Effector memory CD8-positive, alpha-beta T cell (primary cell): ENCODE data around the gene XPNPEP3.
A peak's percentile ranks its signal among the peaks of the same experiment; 100 is the strongest.
"Not testable (repeated sequence)": the region's sequence is repeated elsewhere in the genome, so short reads cannot be mapped to it uniquely, and the experiment has no call there.

Experiments used
- ATAC-seq: fragments of 150-1000 bp; cut with Tn5 transposase; replicated peaks from 2 replicates; pipeline ENCODE4 v1.10.0; 2021; ENCODE audit warnings: mild to moderate bottlenecking, moderate library complexity
- DNase-seq, 3 experiments: peaks; one replicate each; pipeline ENCODE4 v3.0.0; 2021
- H3K27ac Mint-ChIP-seq, 2 donors: one replicate each; pipeline ENCODE4 v1.8.0; 2022; ENCODE audit warnings: mild to moderate bottlenecking in 2 of 2, mixed read lengths in 2 of 2, moderate library complexity in 2 of 2
- H3K27me3 Mint-ChIP-seq, 2 donors: one replicate each; pipeline ENCODE4 v1.8.0; 2022; ENCODE audit warnings: mixed read lengths in 2 of 2
- H3K36me3 Mint-ChIP-seq: one replicate; pipeline ENCODE4 v1.8.0; 2022; ENCODE audit warnings: mild to moderate bottlenecking, moderate library complexity, mixed read lengths; ENCODE audit not compliant: insufficient read depth
- H3K4me1 Mint-ChIP-seq, 2 donors: one replicate each; pipeline ENCODE4 v1.8.0; 2022; ENCODE audit warnings: low read depth in 2 of 2, mixed read lengths in 2 of 2
- H3K4me3 Mint-ChIP-seq, 2 donors: one replicate each; pipeline ENCODE4 v1.8.0; 2022; ENCODE audit warnings: mild to moderate bottlenecking in 2 of 2, mixed read lengths in 2 of 2, moderate library complexity in 2 of 2
- H3K9me3 Mint-ChIP-seq, 2 donors: one replicate each; pipeline ENCODE4 v1.8.0; 2022; ENCODE audit warnings: mixed read lengths in 2 of 2
- total RNA-seq, 9 experiments: gene quantifications; one replicate each; lab custom pipeline; 2026; lab: John Stamatoyannopoulos, UW

XPNPEP3 gene
- 16.1 to 29.0 (median 19.7) reads per million in 9 experiments for total RNA-seq

DNA sequence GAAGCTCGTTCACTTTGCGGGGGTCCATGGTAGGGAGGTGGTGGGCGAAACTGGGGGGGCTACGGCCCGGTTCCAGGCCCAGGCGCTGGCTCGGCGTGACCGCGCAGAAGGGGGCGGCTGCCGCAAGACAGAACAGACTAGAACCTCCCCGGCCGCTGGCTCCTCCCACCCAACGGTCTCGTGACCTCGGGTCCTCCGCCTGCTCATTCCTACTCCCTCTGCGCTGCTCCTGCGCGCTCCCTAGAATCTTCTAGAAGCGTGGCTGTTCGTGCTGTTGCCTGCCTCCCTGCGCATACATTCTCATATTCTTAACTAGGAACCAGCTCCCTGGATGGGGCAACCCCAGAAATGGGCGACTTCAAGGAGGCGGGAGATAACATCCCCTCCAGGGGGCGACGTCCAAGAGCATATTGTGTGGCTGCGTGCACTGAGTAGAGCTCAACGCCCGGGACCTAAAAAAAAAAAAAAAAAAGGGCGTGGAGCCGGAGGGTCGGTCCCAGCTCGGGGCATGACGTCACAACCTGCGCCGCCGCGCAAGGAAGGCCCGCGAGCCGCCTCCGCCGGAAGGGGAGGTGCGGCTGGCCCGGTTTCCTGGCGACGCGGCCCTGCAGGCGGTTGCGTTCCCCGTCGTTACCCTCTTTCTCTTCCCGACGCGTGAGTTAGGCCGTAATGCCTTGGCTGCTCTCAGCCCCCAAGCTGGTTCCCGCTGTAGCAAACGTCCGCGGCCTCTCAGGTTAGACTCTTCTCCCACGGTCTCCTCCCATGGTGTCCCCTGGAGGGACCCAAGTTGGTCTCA, at the start of gene XPNPEP3, which contains the start of gene ST13:
XPNPEP3 (plus strand) TSS at position 636 of the 796 bp plus-strand sequence; CDS start at position 670, 34 bp downstream.
ST13 (minus strand) TSS at position 127 of the 796 bp plus-strand sequence; CDS start at position 28, 99 bp downstream.
- Mint-ChIP-seq H3K9me3 (no peaks in the 10 kb centered on the region), H3K27me3 (no peaks in the 10 kb centered on the region), H3K27ac (peak within 1 kb of the TSS; percentile 97 to 100), H3K4me3 (peak within 1 kb of the TSS; percentile 92 to 96), H3K36me3 (peaks cover 27% of the 10 kb centered on the region), H3K4me1 (peaks cover 24 to 39% of the 10 kb centered on the region in 2 donors)
- peak; percentile 97 to 98 (median 97) for DNase-seq
- peak; percentile 87 for ATAC-seq

DNA sequence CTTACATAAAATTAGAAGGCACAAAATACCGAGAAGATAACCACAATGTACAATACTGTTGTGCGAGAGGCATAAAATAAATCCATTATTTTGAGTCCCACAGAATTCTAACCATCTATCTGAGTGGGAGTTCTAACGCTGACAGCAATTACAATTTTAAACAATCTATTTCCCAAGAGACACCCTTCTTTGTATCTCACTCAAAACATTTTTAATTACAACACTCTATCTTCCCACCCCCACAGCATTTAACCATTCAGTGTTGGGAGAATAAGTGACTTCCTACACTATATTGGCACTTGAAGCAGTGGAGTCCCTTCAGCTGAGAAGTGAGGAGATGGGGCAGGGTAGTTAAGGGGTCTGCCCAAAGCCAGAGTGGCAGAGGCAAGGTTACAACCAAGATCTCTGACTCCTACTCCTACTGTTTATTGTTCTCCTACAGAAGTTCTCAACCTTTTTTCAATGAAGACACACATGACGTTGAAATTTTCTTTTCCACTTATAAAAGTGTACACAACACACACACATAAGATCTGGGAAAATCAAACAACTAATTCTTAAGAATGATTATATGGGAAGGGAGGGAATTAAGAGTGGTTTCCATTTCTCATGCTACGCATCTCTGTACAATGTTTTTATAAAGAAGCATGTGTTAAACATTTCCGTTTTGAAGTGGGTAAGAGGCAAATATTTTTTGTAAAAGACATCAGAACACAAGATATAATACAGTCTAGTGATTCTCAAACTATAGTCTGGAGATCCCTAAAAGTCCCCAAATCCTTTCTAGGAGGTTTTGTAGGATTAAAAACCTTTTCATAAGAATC, 48.7 kb upstream of the XPNPEP3 start:
- Mint-ChIP-seq H3K4me3 (no peak overlapping the region), H3K27ac (peak overlapping the region in 1 of 2 donors; percentile 53), H3K9me3 (no peaks in the 10 kb centered on the region), H3K36me3 (peaks cover 7% of the 10 kb centered on the region), H3K27me3 (no peaks in the 10 kb centered on the region), H3K4me1 (peaks cover 13 to 23% of the 10 kb centered on the region in 2 donors)
- ATAC-seq (no peak), DNase-seq (no peak)

DNA sequence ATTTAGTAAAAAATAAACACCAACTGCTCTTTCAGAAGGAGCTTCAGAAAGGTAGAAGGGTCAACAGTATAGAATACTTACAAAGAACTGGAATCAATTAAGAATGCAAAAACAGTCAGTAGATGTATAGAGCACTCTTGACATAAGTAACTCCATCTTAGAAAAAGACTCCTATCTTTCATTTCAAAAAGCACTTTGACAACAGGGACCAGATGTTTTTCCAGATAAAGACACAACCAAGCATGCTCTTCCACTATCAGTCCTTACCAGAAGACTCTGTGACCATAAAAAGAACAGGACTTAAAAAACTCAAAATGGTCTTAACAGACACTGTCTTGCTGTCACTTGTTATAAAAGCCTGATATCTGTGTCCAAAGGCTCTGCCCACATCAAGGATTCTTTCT, 43.0 kb upstream of the XPNPEP3 start:
- H3K4me3 Mint-ChIP-seq = no peak overlapping the region
- no peak for ATAC-seq
- no peaks in the 10 kb centered on the region for H3K27me3 Mint-ChIP-seq
- no peak for DNase-seq
- H3K27ac Mint-ChIP-seq = no peak overlapping the region
- no peaks in the 10 kb centered on the region for H3K9me3 Mint-ChIP-seq
- H3K4me1 Mint-ChIP-seq = peaks cover 25 to 27% of the 10 kb centered on the region in 2 donors
- H3K36me3 Mint-ChIP-seq = peaks cover 12% of the 10 kb centered on the region

DNA sequence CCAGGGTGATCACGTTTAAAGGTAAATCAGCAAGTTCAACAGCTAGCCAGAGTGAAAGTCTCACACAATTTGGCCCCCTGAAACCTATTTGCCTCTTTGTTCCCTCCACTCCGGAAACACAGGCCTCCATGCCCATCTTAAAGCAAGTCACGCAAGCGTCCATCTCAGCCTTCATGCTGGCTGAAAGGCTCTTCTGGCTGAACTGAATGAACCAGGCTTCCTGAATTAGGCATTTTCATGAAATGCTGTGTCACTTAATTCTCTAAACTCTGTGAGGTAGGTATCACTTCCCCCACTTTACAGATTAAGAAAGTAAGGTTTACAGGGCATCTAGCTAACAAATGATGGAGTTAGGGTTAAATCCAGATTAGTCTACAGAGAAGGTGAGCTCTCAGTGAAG, 39.2 kb upstream of the XPNPEP3 start:
- DNase-seq (no peak), ATAC-seq (no peak)
- Mint-ChIP-seq H3K4me3 (peak overlapping the region; percentile 90 to 95), H3K27me3 (no peaks in the 10 kb centered on the region), H3K36me3 (peaks cover 9% of the 10 kb centered on the region), H3K9me3 (no peaks in the 10 kb centered on the region), H3K4me1 (peaks cover 25 to 27% of the 10 kb centered on the region in 2 donors), H3K27ac (peak overlapping the region; percentile 75 to 95)

DNA sequence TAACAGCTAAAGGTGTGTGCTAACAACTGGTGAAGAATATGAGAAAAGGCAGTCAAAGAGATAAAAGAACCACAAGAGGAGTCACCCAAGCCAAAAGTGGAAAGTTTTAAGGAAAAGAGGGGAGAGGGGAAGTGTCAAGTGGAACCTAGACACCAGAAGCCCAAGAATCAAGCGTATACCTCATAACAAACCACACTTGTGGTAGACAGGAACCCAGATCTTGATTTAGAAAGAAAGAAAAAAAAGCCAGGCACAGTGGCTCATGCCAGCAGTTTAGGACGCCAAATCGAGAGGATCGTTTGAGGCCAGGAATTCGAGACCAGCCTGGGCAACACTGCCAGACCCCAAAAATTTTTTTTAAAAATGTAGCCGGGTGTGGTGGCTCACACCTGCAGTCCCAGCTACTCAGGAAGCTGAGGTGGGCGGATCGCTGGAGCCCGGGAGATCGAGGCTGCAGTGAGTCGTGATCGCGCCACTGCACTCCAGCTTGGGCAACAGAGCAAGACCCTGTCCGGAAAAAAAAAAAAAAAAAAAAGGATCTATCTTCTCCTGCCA, 38.7 kb upstream of the XPNPEP3 start:
- peak; percentile 23 for ATAC-seq

DNA sequence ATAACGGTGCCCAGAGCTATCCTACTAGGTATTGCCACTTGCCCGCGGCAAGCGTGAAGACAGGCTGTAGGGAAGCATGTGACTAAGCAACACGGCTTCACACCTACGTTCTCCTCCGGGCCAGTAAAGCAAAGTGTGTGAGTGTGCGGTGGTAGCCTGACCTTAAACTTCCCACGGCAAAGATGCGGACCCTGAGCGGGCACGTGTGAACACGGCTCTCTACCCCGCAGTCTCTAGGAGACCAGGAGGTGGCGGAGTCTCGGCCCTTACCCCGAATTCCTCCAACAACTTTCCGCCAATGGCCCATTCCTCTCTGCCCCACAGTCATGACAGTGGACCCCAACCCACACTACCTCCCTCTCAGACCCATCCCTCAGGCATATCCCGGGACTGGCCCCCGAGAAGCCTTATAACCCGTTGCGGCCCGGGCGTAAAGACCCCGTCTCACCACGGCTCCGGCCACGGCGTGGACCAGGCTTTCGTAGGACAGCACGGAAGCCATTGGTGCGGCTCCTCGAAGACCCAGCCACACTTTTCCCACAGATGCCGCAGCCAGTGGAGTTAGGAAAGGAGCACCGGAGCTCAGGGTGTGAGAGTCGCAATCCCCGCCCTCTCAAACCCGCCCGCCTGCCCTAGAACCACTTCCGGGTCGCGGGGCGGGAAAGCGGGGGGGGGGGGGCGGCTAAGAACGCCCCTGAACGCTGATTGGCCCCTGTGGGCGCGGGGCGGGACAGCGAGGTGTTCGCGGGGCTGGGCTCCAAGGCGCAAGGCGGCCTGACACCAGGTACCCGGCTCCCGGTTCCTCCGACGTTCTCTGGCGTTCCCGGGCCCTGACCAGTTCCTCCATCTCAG, 38.0 kb upstream of the XPNPEP3 start, which contains the start of gene SLC25A17:
SLC25A17 (minus strand) TSS at position 600 of the 852 bp plus-strand sequence; CDS start at position 502, 98 bp downstream.
- no peaks in the 10 kb centered on the region for H3K9me3 Mint-ChIP-seq
- H3K4me1 Mint-ChIP-seq = peaks cover 23 to 27% of the 10 kb centered on the region in 2 donors
- peak within 1 kb of the TSS; percentile 75 to 95 for H3K27ac Mint-ChIP-seq
- peak; percentile 78 to 84 (median 79) for DNase-seq
- peak; percentile 82 for ATAC-seq
- H3K4me3 Mint-ChIP-seq = peak within 1 kb of the TSS; percentile 90 to 95
- H3K27me3 Mint-ChIP-seq = no peaks in the 10 kb centered on the region
- H3K36me3 Mint-ChIP-seq = peaks cover 5% of the 10 kb centered on the region

More for the DNA sequence above, 38.7 kb upstream of the XPNPEP3 start:
- Mint-ChIP-seq H3K36me3 (peaks cover 5% of the 10 kb centered on the region), H3K4me3 (peak overlapping the region; percentile 90 to 95), H3K4me1 (peaks cover 23 to 27% of the 10 kb centered on the region in 2 donors), H3K27me3 (no peaks in the 10 kb centered on the region), H3K9me3 (no peaks in the 10 kb centered on the region), H3K27ac (peak overlapping the region; percentile 75 to 95)
- peak; percentile 3 to 16 (median 5) for DNase-seq

DNA sequence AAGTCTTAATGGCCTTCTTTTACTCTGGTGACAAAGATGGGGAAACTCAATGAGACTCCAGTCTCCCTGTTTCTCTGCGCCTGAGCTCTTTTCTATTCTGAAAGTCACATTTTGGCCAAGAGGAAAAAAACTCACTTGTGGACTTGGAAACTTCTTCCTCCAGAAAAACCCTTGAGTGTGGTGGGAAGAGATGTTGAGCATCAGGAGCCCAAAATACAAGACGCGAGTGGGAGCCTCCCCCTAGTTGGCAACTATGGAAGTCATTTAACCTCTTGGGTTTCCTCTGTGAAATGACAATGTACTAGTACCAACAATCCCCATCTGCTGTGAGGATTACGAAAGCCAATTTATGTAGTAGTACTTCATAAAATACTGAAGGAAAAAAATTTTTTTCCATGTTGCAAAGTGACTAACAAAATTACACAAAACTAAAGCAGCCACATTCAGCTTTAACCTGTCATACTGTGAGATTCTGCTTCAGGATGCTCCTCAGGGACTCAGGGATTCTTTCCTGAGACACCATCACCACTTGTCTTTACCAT, 37.3 kb upstream of the XPNPEP3 start:
- no peaks in the 10 kb centered on the region for H3K9me3 Mint-ChIP-seq
- H3K4me1 Mint-ChIP-seq = peaks cover 23 to 27% of the 10 kb centered on the region in 2 donors
- H3K36me3 Mint-ChIP-seq = peaks cover 11% of the 10 kb centered on the region
- peak overlapping the region; percentile 90 to 95 for H3K4me3 Mint-ChIP-seq
- no peak for ATAC-seq
- H3K27ac Mint-ChIP-seq = peak overlapping the region; percentile 75 to 95
- H3K27me3 Mint-ChIP-seq = no peaks in the 10 kb centered on the region
- no peak for DNase-seq

DNA sequence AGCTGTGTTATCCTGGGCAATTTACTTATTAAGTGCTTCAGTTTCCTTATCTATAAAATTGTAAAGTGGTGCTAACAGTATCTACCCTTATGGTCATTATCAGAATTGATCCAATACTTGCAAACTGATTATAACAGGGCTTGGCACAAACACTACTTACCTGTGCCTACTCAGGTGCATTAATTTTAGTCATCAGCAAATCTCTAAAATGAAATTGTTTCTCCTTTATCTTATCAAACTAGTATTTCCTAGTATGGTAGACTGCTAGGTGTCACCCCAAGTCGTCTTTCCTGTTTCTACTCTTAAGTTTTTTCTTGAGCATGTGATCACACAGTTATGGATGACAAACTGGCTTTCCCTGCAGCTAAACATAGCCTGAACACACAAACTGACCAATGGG, 33.5 kb upstream of the XPNPEP3 start:
- peaks cover 27% of the 10 kb centered on the region for H3K36me3 Mint-ChIP-seq
- no peak overlapping the region for H3K4me3 Mint-ChIP-seq
- H3K27me3 Mint-ChIP-seq = no peaks in the 10 kb centered on the region
- peaks cover 6 to 9% of the 10 kb centered on the region in 2 donors for H3K4me1 Mint-ChIP-seq
- no peak for ATAC-seq
- no peaks in the 10 kb centered on the region for H3K9me3 Mint-ChIP-seq
- no peak for DNase-seq
- no peak overlapping the region for H3K27ac Mint-ChIP-seq

DNA sequence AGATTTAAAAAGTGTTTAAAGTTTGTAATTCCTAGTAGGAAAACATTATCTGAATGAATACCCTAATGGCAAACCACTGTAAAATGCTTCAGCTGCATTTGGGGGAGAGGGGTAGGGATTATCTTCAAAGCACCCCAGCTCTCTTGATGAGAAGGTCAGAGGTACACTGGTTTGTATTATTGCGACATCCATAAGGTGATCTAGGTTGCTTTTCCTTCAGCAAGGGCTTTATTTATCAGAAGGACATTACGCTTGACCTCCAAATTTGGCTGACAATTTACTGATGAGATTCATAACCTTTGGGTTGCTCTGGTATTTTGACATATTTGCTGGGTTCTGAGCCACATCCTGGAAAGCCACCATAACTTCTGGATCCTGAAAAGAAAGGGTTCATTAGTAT, 30.7 kb upstream of the XPNPEP3 start:
- not testable (repeated sequence) for H3K4me1 Mint-ChIP-seq, H3K4me3 Mint-ChIP-seq, H3K9me3 Mint-ChIP-seq, H3K27me3 Mint-ChIP-seq, ATAC-seq, DNase-seq, H3K27ac Mint-ChIP-seq
- peaks cover 50% of the 10 kb centered on the region for H3K36me3 Mint-ChIP-seq

DNA sequence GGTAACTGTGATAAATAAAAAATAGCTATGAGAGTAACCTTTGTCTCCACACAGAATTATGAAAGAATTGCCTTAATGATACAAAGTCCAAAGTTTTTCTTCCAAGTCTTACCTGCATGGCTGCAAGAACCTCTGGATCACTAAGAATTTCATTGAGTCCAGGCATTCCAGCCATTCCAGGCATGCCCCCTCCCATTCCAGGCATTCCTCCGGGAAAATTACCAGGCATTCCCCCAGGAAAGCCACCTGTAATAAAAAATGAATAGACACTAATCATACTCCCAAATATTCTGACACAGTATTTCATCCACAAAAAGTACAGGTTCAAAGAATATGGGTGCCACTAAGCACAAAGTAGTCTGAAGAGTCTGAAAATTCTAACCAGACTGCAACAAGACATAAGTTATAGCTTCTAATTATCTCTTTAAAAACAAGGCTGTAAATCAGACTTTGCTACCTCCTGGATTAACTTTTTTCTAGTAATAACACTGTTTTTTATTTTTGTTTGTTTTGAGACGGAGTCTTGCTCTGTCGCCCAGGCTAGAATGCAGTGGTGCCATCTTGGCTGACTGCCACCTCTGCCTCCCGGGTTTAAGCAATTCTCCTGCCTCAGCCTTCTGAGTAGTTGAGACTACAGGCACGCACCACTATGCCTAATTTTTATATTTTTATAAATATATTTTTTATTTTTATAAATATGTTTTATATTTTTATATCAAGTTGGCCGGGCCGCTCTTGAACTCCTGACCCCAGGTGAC, 29.8 kb upstream of the XPNPEP3 start:
- ATAC-seq (no peak), DNase-seq (no peak)
- Mint-ChIP-seq H3K4me1 (no peaks in the 10 kb centered on the region), H3K36me3 (peaks cover 59% of the 10 kb centered on the region), H3K27ac (no peak overlapping the region), H3K9me3 (no peaks in the 10 kb centered on the region), H3K4me3 (no peak overlapping the region), H3K27me3 (no peaks in the 10 kb centered on the region)

DNA sequence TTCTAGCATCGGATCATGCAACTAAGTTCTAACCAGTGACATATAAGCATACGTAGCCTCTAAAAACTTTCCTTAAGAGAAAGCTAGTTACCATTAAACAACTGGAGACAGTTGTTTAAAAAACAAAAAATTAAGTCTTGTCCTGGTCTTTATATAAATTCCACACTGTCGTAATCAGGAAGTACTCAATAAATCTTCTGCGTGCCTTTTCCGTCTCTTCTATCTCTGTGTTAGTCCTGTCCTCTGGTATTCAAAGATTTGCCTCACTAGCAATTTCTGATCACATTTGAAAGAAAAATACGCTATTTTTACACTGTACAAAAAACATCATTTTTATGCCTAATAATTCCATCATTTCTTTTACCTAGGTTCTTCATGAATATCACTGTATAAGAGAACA, 27.8 kb upstream of the XPNPEP3 start:
- DNase-seq = no peak
- Mint-ChIP-seq H3K4me3 (no peak overlapping the region), H3K27me3 (no peaks in the 10 kb centered on the region), H3K4me1 (peaks cover 0 to 1% of the 10 kb centered on the region in 2 donors), H3K9me3 (no peaks in the 10 kb centered on the region), H3K27ac (no peak overlapping the region), H3K36me3 (peaks cover 76% of the 10 kb centered on the region)
- ATAC-seq = no peak

DNA sequence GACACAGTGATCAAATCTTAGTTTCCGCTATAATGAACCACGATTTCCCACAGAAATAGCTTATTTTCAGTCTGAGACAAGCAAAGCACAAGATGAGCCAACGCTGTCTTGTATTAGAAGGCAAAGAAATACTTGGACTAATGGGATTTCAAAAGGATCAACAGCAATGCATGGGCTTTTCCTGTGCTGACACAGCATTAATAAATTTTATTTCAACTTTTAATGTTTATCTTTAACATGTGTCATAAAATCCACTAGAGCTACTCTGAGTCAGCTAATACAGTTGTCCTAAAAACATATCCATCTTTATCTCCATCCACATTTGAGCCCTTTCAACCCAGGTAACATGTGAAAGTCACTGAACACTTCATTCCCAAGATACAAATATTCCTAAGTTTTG, 22.3 kb upstream of the XPNPEP3 start:
- no peak for ATAC-seq
- H3K36me3 Mint-ChIP-seq = peaks cover 94% of the 10 kb centered on the region
- H3K4me1 Mint-ChIP-seq = peaks cover 0 to 1% of the 10 kb centered on the region in 2 donors
- H3K27ac Mint-ChIP-seq = no peak overlapping the region
- H3K27me3 Mint-ChIP-seq = no peaks in the 10 kb centered on the region
- DNase-seq = no peak
- no peak overlapping the region for H3K4me3 Mint-ChIP-seq
- no peaks in the 10 kb centered on the region for H3K9me3 Mint-ChIP-seq
